ENCODE results near the gene ENPP1.

DNA sequence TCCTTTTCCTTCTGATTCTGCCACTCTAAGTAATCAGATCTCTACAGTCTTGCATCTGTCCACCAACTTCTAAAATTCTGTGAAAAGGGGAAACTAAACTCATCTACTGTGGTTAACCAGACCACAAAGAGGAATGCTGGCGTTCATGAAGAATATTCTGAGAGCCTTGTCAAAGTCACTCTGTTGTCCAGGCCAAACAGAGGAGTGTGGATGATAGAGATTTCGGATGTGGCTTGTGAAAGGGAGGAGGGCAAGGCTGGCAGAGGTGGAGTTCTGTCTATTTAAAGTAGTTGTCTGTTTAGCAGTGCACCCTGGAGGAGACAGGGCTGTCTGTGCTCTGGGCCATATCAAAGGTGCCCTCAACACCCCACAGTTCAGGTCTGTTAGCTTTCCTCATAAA, 109.5 kb downstream of the ENPP1 start:
- TF ChIP-seq, protein P1, sequence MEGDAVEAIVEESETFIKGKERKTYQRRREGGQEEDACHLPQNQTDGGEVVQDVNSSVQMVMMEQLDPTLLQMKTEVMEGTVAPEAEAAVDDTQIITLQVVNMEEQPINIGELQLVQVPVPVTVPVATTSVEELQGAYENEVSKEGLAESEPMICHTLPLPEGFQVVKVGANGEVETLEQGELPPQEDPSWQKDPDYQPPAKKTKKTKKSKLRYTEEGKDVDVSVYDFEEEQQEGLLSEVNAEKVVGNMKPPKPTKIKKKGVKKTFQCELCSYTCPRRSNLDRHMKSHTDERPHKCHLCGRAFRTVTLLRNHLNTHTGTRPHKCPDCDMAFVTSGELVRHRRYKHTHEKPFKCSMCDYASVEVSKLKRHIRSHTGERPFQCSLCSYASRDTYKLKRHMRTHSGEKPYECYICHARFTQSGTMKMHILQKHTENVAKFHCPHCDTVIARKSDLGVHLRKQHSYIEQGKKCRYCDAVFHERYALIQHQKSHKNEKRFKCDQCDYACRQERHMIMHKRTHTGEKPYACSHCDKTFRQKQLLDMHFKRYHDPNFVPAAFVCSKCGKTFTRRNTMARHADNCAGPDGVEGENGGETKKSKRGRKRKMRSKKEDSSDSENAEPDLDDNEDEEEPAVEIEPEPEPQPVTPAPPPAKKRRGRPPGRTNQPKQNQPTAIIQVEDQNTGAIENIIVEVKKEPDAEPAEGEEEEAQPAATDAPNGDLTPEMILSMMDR (conservative IDR thresholded peaks at IDR 0.05; ENCODE audit: low read length): no peak
- no peak for TF ChIP-seq EZH2phosphoT487 (IDR thresholded peaks at IDR 0.05; ENCODE audit: borderline replicate concordance, low read depth, low read length)

All from OCI-LY7 (cell line).